HepG2 (cell line): Measurements from ENCODE around the gene TSGA10IP. TPM values are rescaled to one million over a fixed set of nuclear protein-coding genes. Genes with fewer than 3 reads are reported as not detected.

ENCODE experiments used
- ATAC-seq: fragments of 200-7000 bp; cut with Tn5 transposase; 3 replicates; pipeline ENCODE4 v1.9.1; 2020; ENCODE audit warnings: mild to moderate bottlenecking, moderate library complexity
- BruUV-seq: library from RNA; stranded (reverse); fragments of 400-500 nt; replicated peaks from 2 replicates; lab custom pipeline; 2021; lab: Mats Ljungman, UMichigan
- CTCF ChIA-PET: fragments of 300-600 bp; formaldehyde crosslinking; extraction: SDS; loops from one replicate; lab custom pipeline; 2021; ENCODE audit warnings: low total read pairs, inconsistent platforms, low intra/inter-chr PET ratio; lab: Yijun Ruan, JAX
- POLR2A ChIA-PET: fragments of 350-600 bp; sonication (Branson Sonifier 250); formaldehyde crosslinking; loops from one replicate; lab custom pipeline; 2020; ENCODE audit warnings: antibody characterized with exemption, inconsistent platforms; lab: Yijun Ruan, JAX
- DNase-seq: peaks from one replicate; pipeline ENCODE4 v3.0.0-alpha.2; 2015; ENCODE audit warnings: low spot score
- FAIRE-seq: peaks from 3 replicates; lab custom pipeline; 2011; peaks lifted over from hg19 to GRCh38; lab: Jason Lieb, UNC
- H2AFZ ChIP-seq: one replicate; pipeline ENCODE4 v1.6.1; 2011; ENCODE audit warnings: low read length, inconsistent platforms
- H3K27ac ChIP-seq: fragments of 300-600 bp; 3 replicates; pipeline ENCODE4 v1.8.0; 2011; ENCODE audit warnings: mixed run types, mild to moderate bottlenecking, mixed read lengths, low read length, inconsistent platforms; ENCODE audit not compliant: insufficient read depth; ENCODE audit errors: extremely low read length
- H3K27me3 ChIP-seq, 2 experiments: fragments of 200-600 bp in 1 of 2; 2 replicates in 1 of 2; 3 replicates in 1 of 2; pipeline versions ENCODE4 v1.6.0 to v1.8.0; 2011; ENCODE audit warnings: low read length in 2 of 2, mild to moderate bottlenecking in 2 of 2, moderate library complexity in 2 of 2, inconsistent platforms in 1 of 2; ENCODE audit not compliant: insufficient read depth in 2 of 2, control insufficient read depth in 1 of 2
- H3K36me3 ChIP-seq, 2 experiments: fragments of 200-600 bp in 1 of 2; replicated peaks in 1 of 2; 2 replicates in 1 of 2; 3 replicates in 1 of 2; pipeline versions ENCODE4 v1.5.1 to v1.8.0; 2011; ENCODE audit warnings: low read length in 2 of 2, inconsistent platforms in 1 of 2; ENCODE audit not compliant: insufficient read depth in 2 of 2, control insufficient read depth in 1 of 2
- H3K4me1 ChIP-seq: 2 replicates; pipeline ENCODE4 v1.5.1; 2012; ENCODE audit warnings: low read length, inconsistent platforms; ENCODE audit not compliant: insufficient read depth
- H3K4me2 ChIP-seq: 2 replicates; pipeline ENCODE4 v1.6.0; 2011; ENCODE audit warnings: low read depth, low read length, inconsistent platforms
- H3K4me3 ChIP-seq, 3 experiments: fragments of 200-600 bp in 1 of 3; sonication (generic), shearing (Covaris generic) in 1 of 3; replicated peaks in 1 of 3; 2 replicates each; pipeline ENCODE4 v1.5.1; 2011 to 2016; ENCODE audit warnings: low read length in 3 of 3, inconsistent platforms in 2 of 3, low read depth in 2 of 3, mild to moderate bottlenecking in 2 of 3, control low read depth in 1 of 3, mixed read lengths in 1 of 3; ENCODE audit not compliant: insufficient read depth in 1 of 3
- H3K79me2 ChIP-seq: one replicate; pipeline ENCODE4 v1.6.1; 2011; ENCODE audit warnings: low read length, inconsistent platforms; ENCODE audit not compliant: insufficient read depth
- H3K9ac ChIP-seq: 2 replicates; pipeline ENCODE4 v1.6.0; 2011; ENCODE audit warnings: mild to moderate bottlenecking, low read depth, low read length, inconsistent platforms; ENCODE audit not compliant: insufficient read depth
- H3K9me3 ChIP-seq: 2 replicates; pipeline ENCODE4 v1.5.1; 2012; ENCODE audit warnings: mild to moderate bottlenecking, low read length
- H4K20me1 ChIP-seq: 2 replicates; pipeline ENCODE4 v1.6.0; 2011; ENCODE audit warnings: inconsistent platforms, mild to moderate bottlenecking, low read length, moderate library complexity; ENCODE audit not compliant: insufficient read depth
- IKZF1 ChIP-seq: fragments of 450-650 bp; IDR thresholded peaks from 2 replicates; pipeline ENCODE4 v1.7.1; 2016
- PAWR ChIP-seq: sonication (generic); formaldehyde crosslinking; IDR thresholded peaks from 2 replicates; pipeline ENCODE4 v1.4.0; 2020; ENCODE audit warnings: missing genetic modification reagents, mild to moderate bottlenecking, borderline replicate concordance
- PTBP1 ChIP-seq: fragments of 200-400 bp; formaldehyde crosslinking; IDR thresholded peaks from 2 replicates; pipeline ENCODE4 v1.6.1; 2018; ENCODE audit warnings: low read length, low read depth; ENCODE audit not compliant: poor library complexity, severe bottlenecking
- RARA ChIP-seq: IDR thresholded peaks from 2 replicates; pipeline ENCODE4 v1.6.1; 2016; ENCODE audit warnings: missing genetic modification reagents, missing compliant biosample characterization
- RXRB ChIP-seq: IDR thresholded peaks from 2 replicates; pipeline ENCODE4 v1.6.1; 2016; ENCODE audit warnings: borderline replicate concordance, missing genetic modification reagents, missing compliant biosample characterization
- SATB2 ChIP-seq: sonication (generic); formaldehyde crosslinking; IDR thresholded peaks from 2 replicates; pipeline ENCODE4 v1.5.0; 2020; ENCODE audit warnings: missing genetic modification reagents
- SKI ChIP-seq: fragments of 450-650 bp; IDR thresholded peaks from one replicate; pipeline ENCODE4 v1.6.1; 2018; ENCODE audit warnings: mild to moderate bottlenecking; ENCODE audit not compliant: partially characterized antibody
- SKIL ChIP-seq: sonication (generic); formaldehyde crosslinking; IDR thresholded peaks from 2 replicates; pipeline ENCODE4 v1.8.0; 2022; ENCODE audit warnings: missing genetic modification reagents, mild to moderate bottlenecking, moderate library complexity, borderline replicate concordance
- SMC3 ChIP-seq: IDR thresholded peaks from 2 replicates; pipeline ENCODE4 v1.6.1; 2011; ENCODE audit warnings: low read length, improper control_type of control experiment
- SSRP1 ChIP-seq: IDR thresholded peaks from 2 replicates; pipeline ENCODE4 v1.6.1; 2016; ENCODE audit warnings: control low read depth
- ZNF362 ChIP-seq: sonication (generic); formaldehyde crosslinking; IDR thresholded peaks from 2 replicates; pipeline ENCODE4 v1.4.0; 2020; ENCODE audit warnings: missing genetic modification reagents, mild to moderate bottlenecking, borderline replicate concordance
- WGBS: methylation state at CpG from one replicate; pipeline ENCODE4 v1.1.6; 2017; ENCODE audit warnings: low lambda C conversion rate; 5-methylcytosine and 5-hydroxymethylcytosine counted together
- in situ Hi-C: cut with HindIII; loops from 2 replicates; pipeline ENCODE4 v1.10.0; 2017; ENCODE audit warnings: low pct_unique_long_range_greater_than_20kb; ENCODE audit not compliant: extremely low pct_ligation_motif_present
- intact Hi-C: fragments of 100-400 bp; cut with micrococcal nuclease; formaldehyde crosslinking; loops from one replicate; pipeline ENCODE4 v1.10.0; 2022; ENCODE audit not compliant: unreplicated experiment
- polyA plus RNA-seq, 8 experiments: library from polyadenylated mRNA; depleted of rRNA in 3 of 8; stranded (reverse) in 7 of 8; unstranded in 1 of 8; fragments of >200 nt; fragmentation: Illumina TruSeq in 4 of 8; extraction: Trizol in 4 of 8; gene quantifications; 2 replicates each; pipeline versions ENCODE4 v1.2.1 to v1.2.3, GENCODE V29; 2011 to 2016; ENCODE audit warnings: low read depth in 4 of 8, missing spikeins in 1 of 8, mixed read lengths in 1 of 8; ENCODE audit not compliant: insufficient read depth in 1 of 8
- total RNA-seq, 5 experiments: library from RNA; depleted of rRNA; stranded (reverse); fragments of >200 nt; fragmentation: Illumina TruSeq; extraction: Trizol; gene quantifications; 2 replicates each; pipeline ENCODE4 v1.2.3, GENCODE V29; 2016; ENCODE audit warnings: low read depth in 1 of 5

The TSGA10IP gene
- total and polyA plus RNA-seq, 2 of the 13 experiments (the other 11 are each of a cell fraction or from before 2014, with no cell fraction given): not detected

- TF ChIP-seq SMC3 (no peak), PAWR (CRISPR knock-in tag) (no peak), SSRP1 (CRISPR knock-in tag) (no peak), SATB2 (CRISPR knock-in tag) (no peak), PTBP1 (no peak), ZNF362 (peak; percentile 27; the same call in 1 of the 2 replicates)
Observed at GRCh38 chr11:65941720-65942310, 3.5 kb upstream of the TSGA10IP start.

GRCh38 chr11:65942531-65942930 is 2.7 kb upstream of the TSGA10IP start:
- Histone ChIP-seq H2AFZ (no peak overlapping the region), H3K27me3 (peaks cover 0 to 26% of the 10 kb centered on the region in 2 experiments; a peak in 4 of 5 replicates), H3K36me3 (no peaks in the 10 kb centered on the region), H3K4me3 (no peak overlapping the region), H3K4me2 (no peak overlapping the region), H3K4me1 (peaks cover 61% of the 10 kb centered on the region), H4K20me1 (no peaks in the 10 kb centered on the region), H3K79me2 (no peaks in the 10 kb centered on the region), H3K9ac (no peak overlapping the region), H3K27ac (no peak overlapping the region), H3K9me3 (no peaks in the 10 kb centered on the region)
- CTCF ChIA-PET: no interaction called here
- no TSS peak for BruUV-seq
- ATAC-seq (no peak), FAIRE-seq (no peak), DNase-seq (no peak)
- peak; percentile 50; the same call in 1 of the 2 replicates for TF ChIP-seq RXRB
- TF ChIP-seq SKI: peak; percentile 65
- TF ChIP-seq SKIL (CRISPR knock-in tag): peak; percentile 29; the same call in 1 of the 2 replicates
- peak; percentile 74 for TF ChIP-seq RARA (CRISPR knock-in tag)
- no peak for TF ChIP-seq IKZF1
- in situ Hi-C loops: no loop called here
- 21% methylated on average over 7 of the region's 7 CpGs for WGBS
- POLR2A ChIA-PET: no interaction called here
- intact Hi-C loops: no loop called here

More at GRCh38 chr11:65941720-65942310, 3.5 kb upstream of the TSGA10IP start:
- Histone ChIP-seq H3K4me1 (peaks cover 54% of the 10 kb centered on the region), H3K4me2 (peak overlapping the region; percentile 24; the same call in 1 of the 2 replicates), H3K79me2 (no peaks in the 10 kb centered on the region), H3K36me3 (no peaks in the 10 kb centered on the region), H3K27me3 (peaks cover 0 to 22% of the 10 kb centered on the region in 2 experiments; a peak in 3 of 5 replicates), H3K9ac (no peak overlapping the region), H3K9me3 (no peaks in the 10 kb centered on the region), H3K4me3 (no peak overlapping the region; a peak in 1 of 6 replicates), H2AFZ (no peak overlapping the region), H4K20me1 (no peaks in the 10 kb centered on the region), H3K27ac (no peak overlapping the region)
- DNase-seq (no peak), ATAC-seq (no peak), FAIRE-seq (no peak)
- ChIA-PET CTCF (no interaction called here), POLR2A (no interaction called here)
- WGBS: 26% methylated on average over 9 of the region's 9 CpGs
- no TSS peak for BruUV-seq
- intact Hi-C loops (no loop called here), in situ Hi-C loops (no loop called here)
